ENCODE measurements around the gene SAMD11.

GRCh38 chr1:901108-901859 lies 22.4 kb upstream of the SAMD11 start:
- TF ChIP-seq TAF1 (IDR thresholded peaks at IDR 0.05; ENCODE audit: low read depth, low read length), result no peak
- no peak for TF ChIP-seq POLR2AphosphoS5 (IDR thresholded peaks at IDR 0.05; ENCODE audit: low read depth, low read length)
- no peak for TF ChIP-seq POU2F2 (IDR thresholded peaks at IDR 0.05; ENCODE audit: low read depth, low read length)
- TF ChIP-seq POLR2A (IDR thresholded peaks at IDR 0.05; ENCODE audit: low read depth, low read length), result no peak
